ENCODE results near the gene ANAPC15.
"Not testable (repeated sequence)": the region's sequence is repeated elsewhere in the genome, so short reads cannot be mapped to it uniquely, and the experiment has no call there.

ANAPC15 gene

DNA sequence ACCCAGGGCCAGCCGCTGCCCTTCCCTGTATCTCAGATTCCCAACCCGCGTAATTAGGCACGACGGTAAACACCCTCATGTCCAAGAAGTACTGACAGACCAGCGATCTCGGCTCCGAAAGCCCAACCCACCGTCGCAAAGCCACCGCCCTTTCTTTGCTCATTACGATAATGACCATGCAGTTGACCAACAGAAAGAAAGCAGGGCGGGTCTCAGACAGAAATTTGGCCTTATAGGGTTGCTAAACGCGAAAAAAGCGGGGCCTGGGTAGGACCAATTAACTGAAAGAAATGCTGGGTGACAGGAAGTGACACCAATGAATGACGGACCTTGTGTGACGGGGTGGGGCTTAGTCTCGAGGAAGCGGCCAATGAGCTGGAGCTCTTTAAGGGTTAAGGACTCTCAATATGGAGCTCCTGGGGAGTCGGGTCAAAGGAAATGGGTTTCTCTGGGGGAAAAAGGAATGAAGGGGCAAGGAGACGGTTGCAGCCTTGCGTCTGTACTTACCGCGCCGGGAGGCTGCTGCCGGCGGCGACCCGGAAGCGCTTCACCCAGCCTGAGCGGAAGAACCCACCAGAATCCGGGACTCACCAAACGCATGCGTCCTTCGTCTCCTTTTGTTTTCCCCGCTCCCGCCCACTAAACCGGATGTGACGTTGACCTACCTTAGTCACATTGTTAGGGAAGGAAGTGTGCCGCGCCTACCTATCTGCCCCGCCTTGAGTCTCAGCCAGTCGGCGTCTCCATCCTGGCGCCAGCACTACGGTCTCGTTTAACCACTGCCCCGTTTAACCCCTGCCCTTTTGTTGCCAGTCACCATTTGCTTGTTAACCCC is at the start of gene ANAPC15:
Gene ANAPC15, minus strand, starts transcription at position 553 of the 835 bp plus-strand sequence. CDS start 1,419 bp downstream, outside the sequence.
- peak; percentile 96 for DNase-seq (ENCODE audit: low read depth, low spot score)

DNA sequence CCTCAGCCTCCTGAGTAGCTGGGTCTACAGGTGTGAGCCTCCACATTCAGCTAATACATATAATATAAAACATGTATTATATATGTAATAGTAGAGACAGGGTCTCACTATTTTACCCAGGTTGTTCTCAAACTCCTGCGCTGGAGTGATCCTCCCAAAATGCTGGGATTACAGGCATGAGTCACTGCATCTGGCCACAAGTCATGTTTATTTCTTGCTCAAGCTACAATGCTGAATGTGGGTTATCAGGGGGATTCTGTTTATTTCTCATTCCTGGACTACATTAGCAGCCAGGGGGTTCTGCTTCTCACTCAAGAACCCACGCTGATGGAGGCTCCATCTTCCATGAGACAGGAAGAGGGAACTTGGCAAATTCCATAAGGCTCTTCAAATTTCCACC is 47.8 kb upstream of the ANAPC15 start:
- DNase-seq (ENCODE audit: low read depth, low spot score): no peak

DNA sequence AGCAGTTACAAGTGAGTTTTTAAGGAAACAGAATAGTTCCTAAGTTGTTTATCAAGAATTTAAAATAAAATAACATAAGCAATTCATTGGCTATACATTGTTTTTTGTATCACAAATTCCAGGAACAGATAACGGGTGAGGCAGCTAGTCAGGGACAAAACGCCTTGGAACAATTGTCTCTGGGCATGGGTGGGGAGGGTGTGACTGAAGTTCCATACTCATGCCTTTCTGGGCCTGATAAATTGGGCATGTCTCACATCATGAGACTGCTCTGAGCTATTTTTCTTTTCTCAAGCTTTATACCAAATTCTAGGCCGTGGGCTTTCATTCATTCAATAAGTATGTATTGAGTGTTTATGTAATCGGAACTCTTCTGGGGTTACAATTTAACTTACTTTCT is 44.6 kb upstream of the ANAPC15 start:
- DNase-seq (ENCODE audit: low read depth, low spot score): no peak

DNA sequence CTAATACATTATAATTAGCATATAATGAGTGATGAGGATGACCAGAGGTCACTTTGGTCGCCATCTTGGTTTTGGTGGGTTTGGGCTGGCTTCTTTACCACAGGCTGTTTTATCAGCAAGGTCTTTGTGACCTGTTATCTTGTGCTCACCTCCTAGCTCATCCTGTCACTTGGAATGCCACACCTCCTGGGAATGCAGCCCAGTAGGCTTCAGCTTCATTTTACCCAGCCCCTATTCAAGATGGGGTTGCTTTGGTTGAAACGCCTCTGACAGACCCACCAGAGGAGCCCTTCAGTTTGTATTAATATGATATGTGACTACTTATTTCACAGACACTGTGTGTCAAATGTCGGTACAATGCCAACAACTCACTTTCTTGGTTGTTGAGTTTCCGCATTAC is 43.3 kb upstream of the ANAPC15 start:
- no peak for DNase-seq (ENCODE audit: low read depth, low spot score)

DNA sequence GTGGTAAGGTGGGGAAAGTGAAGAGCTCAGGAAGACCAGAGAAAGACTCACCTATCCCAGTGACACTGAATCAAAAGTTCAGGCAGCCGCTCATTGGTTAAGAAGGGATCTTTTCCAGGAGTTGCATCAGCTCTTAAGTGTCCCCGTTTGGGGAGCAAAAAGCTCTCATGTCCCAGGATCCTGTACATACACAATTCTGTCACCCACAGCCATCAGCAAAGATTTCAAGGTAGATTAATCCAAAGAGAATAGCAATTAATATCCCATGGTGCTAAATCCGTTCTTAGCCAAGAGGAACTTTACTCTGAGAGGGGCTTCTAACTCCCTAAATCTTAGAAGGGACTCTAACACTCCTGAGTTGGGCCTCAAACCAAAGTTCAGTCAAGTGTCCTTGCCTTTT is 42.3 kb upstream of the ANAPC15 start:
- DNase-seq (ENCODE audit: low read depth, low spot score): no peak

DNA sequence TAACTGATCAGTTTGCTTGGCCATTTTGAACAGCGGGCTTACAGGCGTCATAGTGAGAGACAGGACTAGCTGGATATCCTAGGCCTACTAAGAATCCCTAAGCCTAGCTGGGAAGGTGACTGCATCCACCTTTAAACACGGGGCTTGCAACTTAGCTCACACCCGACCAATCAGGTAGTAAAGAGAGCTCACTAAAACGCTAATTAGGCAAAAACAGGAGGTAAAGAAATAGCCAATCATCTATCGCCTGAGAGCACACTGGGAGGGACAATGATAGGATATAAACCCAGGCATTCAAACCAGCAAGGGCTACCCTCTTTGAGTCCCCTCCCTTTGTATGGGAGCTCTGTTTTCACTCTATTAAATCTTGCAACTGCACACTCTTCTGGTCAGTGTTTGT is 41.4 kb upstream of the ANAPC15 start:
- not testable (repeated sequence) for DNase-seq (ENCODE audit: low read depth, low spot score)

DNA sequence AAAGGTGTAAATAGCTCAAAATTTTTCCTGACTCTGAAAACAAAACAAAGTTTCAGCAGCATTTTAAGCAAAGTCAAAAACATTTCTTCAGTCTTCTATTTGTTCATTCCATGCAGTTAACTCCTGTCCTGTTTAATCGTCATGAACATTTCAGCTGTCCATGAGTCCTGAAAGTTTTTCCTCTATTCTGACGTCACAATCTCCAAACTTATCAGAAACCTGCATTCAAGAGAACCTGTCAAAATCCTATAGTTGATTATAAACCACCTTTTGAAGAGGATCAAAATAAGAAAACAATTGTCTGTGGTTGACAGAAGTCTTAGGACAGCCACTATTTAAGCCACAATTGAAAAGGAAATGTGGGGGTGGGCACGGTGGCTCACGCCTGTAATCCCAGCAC is 38.4 kb upstream of the ANAPC15 start:
- DNase-seq (ENCODE audit: low read depth, low spot score): no peak

DNA sequence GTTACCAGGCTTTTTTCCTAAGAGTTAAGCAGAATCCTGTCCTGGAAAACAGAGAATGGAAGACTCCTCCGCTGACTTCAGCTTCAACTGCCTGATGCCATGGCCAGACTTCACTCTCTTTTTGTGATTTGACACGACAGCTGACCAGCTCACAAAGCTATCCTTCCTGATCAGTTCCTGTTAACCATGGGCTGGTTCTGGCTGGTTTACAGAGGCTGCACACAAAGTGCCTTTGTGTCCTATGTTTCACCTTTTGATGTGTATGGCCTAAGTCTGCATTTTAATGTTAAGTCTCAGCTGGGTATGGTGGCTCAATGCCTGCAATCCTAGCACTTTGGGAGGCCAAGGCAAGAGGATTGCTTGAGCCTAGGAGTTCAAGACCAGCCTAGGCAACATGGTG is 34.1 kb upstream of the ANAPC15 start:
- no peak for DNase-seq (ENCODE audit: low read depth, low spot score)

DNA sequence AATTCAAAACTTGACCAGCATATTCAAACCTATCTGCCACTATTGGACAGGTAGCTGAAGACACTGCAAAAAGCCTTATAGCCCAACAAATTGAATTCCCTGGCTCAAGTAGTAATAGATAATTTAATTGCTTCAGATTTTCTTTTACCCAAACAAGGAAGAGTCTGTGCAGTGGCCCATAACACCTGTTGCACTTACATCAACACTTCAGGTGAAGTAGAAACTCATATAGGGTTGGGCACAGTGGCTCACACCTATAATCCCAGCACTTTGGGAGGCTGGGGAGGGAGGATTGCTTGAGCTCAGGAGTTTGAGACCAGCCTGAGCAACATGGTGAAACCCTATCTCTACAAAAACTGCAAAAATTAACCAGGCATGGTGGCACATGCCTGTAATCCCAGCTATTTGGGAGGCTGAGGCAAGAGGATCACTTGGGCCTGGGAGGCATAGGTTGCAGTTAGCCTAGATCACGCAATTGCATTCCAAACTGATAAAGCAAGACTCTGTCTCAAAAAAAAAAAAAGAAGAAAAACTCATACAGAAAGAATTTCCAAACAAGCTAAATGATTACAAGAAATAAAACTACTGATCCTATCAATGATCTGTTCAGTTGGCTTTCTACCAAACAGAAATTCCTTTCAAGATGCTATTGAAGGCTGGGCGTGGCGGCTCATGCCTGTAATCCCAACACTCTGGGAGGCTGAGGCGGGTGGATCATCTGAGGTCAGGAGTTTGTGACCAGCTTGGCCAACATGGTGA is 32.5 kb upstream of the ANAPC15 start:
- no peak for DNase-seq (ENCODE audit: low read depth, low spot score)

DNA sequence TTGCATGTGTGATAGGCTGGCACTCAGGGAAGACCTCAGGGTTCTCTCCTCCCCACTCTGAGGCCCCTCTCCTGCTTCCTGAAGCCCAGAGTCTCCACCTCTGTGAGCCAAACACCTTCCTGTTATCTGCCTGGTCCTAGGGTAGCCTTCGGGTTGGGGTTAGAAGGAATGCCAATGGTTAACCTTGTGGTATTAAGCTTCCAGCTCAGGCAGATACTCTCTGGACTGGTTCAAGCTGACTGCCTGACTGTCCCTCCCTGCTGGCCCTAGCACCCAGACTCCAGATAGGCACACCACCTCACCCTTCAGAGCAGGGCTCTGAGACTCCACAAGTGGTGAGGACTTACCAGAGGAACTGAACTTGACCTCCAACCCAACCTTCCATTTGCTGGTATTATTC is 30.0 kb upstream of the ANAPC15 start:
- not testable (repeated sequence) for DNase-seq (ENCODE audit: low read depth, low spot score)

DNA sequence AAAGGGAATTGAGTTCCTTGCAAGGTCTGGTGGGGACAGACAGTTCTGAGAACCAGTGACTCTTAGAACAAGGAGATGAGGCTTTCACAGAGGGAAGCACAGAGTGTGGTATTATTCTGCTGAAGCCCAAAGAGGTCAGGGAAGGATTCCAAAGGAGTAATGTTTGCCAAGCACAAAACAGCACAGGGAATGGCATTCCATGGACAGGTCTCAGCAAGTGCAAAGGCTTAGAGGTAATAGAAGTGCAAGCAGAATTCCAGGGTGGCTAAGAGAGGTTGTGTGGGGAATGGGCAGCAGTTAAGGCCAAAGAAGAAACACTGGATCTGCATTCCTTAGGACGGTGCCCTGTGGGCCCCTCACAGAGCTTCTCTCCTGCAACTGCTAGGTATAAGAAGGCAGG is 29.6 kb upstream of the ANAPC15 start:
- DNase-seq (ENCODE audit: low read depth, low spot score): not testable (repeated sequence)

DNA sequence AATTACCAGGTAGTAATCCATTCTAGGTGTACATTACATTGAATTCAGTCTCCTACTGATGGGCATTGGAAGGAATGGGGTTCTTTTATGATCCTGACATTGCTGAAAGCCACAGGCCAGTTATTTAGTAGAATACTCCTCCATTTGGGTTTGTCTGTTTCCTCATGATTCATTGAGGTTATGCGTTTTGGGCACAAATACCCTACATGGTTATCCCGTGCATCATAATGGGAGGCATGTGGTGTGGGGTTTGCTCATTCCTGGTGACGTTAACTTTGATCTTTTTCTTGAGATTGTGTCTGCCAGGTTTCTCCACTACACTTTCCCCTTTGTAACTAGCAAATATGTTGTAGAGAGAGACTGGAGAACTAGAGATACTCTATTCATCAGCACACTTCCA is 28.6 kb upstream of the ANAPC15 start:
- no peak for DNase-seq (ENCODE audit: low read depth, low spot score)

DNA sequence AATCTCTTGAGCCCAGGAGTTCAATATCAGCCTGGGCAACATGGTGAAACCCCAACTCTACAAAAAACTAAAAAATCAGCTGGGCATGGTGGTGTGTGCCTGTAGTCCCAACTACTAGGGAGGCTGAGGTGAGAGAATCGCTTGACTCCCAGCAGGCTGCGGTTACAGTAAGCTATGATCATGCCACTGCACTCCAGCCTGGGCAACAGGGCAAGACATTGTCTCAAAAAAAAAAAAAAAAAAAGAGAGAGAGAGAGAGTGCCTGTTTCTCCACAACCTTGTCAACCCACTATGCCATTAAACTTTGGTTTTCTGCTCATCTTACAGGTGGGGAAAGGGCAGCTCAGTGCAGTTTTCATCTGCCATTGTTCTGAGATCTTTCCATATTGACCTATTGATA is 28.2 kb upstream of the ANAPC15 start:
- no peak for DNase-seq (ENCODE audit: low read depth, low spot score)

DNA sequence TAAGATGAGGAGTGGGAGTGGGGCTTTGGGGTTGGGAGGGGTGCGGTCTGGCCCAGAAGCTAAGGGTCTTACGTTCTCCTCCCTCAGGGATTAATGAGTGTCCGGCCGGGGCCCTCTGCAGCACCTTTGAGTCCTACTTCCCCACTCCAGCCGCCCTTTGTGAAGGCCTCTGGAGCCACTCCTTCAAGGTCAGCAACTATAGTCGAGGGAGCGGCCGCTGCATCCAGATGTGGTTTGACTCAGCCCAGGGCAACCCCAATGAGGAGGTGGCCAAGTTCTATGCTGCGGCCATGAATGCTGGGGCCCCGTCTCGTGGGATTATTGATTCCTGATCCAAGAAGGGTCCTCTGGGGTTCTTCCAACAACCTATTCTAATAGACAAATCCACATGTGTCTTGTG is 27.0 kb upstream of the ANAPC15 start:
- no peak for DNase-seq (ENCODE audit: low read depth, low spot score)

DNA sequence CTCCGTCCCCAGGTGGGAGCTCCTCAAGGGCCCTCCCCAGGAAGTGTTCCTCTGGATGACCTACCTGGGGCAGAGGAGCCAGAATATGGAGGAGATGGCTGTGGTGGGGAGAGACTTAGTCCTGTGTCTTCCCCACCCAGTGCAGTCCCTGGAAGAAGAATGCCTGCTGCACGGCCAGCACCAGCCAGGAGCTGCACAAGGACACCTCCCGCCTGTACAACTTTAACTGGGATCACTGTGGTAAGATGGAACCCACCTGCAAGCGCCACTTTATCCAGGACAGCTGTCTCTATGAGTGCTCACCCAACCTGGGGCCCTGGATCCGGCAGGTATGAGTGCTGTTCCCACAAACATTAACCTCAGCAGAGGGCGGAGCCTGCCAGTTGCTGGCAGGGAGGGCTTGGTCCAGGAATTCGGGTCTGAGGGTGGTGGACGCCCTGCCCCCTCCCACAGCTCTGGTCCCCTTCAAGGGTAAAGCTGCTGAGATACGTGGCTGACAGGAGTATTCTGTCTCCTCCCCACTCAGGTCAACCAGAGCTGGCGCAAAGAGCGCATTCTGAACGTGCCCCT is 26.4 kb upstream of the ANAPC15 start:
- DNase-seq (ENCODE audit: low read depth, low spot score): no peak

DNA sequence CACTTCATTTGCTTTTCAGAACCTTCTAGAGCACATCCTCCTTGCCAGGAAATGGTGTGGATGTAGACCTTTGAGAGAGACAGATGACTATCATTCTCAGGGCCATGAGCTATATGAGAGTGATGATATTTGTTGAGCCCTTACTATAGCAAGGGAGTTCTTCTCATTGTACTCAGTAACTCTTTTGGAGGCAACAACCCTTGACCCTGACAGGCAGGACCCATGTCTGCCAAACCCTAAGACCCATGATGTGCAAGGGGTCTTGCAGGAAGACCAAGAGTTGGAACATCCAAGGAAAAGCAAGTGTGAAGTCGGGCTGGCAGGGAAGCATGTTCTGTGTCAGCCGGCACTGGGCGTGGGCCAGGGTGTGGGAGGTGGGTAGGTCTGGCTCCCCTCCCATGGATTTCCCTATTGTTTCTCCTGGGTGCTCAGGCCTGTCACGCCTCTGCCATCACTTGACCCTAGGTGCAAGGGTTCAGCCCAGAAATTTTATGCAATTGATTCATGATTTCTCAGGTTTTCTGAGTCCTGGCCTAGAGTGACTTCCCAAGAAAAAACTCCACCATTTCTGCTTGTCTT is 24.3 kb upstream of the ANAPC15 start:
- no peak for DNase-seq (ENCODE audit: low read depth, low spot score)

DNA sequence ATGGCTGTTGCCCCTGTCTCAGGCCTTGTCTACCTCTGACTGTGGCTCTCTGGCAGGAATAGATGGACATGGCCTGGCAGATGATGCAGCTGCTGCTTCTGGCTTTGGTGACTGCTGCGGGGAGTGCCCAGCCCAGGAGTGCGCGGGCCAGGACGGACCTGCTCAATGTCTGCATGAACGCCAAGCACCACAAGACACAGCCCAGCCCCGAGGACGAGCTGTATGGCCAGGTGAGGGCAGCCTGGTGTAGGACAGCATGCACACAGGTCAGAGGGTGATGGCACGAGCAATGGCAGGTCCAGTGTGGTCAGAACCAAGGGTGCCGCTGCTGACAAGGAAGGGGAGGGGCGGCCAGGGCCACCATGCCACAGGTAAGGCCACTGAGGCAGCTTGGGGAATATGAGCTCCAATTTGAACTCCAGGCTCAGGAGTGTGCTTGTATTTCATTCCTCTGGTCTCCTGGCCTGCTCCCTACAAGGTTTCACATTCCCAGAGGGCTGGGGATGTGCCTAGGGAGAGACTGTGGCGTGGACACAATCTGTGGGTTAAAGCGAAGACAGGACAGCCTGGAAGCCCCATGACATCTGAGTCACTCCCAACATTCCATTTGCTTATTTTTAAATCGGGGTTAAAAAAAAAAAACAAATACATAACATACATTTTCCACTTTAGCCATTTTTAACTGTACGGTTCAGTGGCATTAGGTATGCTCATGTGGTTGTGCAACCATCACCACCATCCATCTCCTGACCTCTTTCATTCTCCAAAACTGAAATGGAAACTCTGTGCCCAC is 23.6 kb upstream of the ANAPC15 start:
- no peak for DNase-seq (ENCODE audit: low read depth, low spot score)

DNA sequence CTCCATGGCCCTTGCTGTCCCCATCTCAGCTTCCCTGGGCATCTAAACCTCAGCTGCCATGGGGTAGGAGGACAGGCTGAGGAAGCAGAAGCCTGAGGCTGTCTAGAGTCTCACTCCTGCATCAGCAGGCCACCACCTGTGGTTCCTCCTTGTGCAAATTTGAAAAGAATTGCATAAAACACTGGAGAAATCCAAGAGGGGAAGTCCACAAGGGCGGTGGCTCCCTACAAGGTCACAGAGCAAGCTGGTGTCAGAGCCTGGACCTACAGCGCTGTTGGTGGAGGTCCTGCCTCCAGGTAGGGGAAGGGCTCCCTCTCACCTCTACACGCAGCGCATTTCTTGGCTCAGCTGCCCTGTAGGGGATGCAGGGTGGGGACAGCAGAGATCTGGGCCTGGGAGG is 23.0 kb upstream of the ANAPC15 start, which contains the start of gene FOLR3:
Gene FOLR3, plus strand, starts transcription at position 253 of the 400 bp plus-strand sequence. CDS start 228 bp downstream, outside the sequence.
- DNase-seq (ENCODE audit: low read depth, low spot score): not testable (repeated sequence)

DNA sequence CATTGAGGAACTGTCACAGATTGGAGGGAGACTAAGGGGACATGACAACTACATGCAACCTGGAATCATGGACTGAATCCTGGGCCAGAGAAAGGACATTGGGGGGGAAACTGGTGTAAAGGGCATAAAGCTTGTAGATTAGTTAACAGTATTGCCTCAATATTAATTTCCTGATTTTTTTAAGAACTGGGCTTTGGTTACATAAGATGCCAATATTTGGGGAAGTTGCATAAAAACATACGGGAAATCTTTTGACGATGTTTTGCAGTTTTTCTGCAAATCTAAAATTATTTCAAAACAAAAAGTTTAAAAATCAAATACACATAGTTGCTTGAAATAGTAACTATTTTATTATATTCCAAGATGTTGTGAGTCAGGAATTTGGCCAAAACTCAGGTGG is 20.2 kb upstream of the ANAPC15 start:
- no peak for DNase-seq (ENCODE audit: low read depth, low spot score)

DNA sequence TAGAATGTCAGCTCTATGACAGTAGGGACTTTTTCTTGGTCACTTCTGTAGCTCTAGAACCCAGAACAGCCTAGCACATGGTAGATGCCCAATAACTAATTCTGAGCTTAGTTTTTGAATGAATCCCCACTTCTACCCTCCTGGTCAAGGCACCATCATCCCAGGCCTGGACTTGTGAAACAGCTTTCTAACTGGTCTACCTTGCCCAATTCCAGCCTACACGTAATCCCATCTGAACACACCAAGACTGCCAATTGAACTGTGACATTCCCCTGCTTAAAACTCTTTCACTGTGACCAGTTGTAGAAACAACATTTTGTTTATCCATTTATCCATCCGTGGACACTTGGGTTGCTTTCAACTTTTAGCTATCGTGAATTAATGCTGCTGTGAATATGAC is 16.9 kb upstream of the ANAPC15 start:
- no peak for DNase-seq (ENCODE audit: low read depth, low spot score)

DNA sequence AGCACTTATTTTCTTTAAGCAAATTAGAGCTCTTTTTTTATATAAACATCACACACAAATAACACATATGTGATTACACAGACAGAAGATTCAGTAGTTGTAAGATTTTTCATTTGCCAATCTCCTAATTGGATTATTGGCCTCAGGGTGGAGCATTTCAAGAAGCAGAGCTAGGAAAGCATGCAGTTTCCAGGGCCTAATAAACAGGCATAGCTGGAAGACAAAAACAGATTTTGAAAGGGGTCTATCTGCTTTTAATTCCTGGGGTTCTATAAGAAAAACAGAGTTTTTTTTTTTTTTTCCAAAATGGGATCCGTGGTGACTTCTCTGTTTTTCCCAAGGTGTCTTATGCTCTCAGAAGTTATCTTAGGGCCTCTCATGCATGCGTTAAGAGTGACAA is 15.4 kb upstream of the ANAPC15 start:
- DNase-seq (ENCODE audit: low read depth, low spot score): no peak
